ENCODE results near the gene VTI1A.

DNA sequence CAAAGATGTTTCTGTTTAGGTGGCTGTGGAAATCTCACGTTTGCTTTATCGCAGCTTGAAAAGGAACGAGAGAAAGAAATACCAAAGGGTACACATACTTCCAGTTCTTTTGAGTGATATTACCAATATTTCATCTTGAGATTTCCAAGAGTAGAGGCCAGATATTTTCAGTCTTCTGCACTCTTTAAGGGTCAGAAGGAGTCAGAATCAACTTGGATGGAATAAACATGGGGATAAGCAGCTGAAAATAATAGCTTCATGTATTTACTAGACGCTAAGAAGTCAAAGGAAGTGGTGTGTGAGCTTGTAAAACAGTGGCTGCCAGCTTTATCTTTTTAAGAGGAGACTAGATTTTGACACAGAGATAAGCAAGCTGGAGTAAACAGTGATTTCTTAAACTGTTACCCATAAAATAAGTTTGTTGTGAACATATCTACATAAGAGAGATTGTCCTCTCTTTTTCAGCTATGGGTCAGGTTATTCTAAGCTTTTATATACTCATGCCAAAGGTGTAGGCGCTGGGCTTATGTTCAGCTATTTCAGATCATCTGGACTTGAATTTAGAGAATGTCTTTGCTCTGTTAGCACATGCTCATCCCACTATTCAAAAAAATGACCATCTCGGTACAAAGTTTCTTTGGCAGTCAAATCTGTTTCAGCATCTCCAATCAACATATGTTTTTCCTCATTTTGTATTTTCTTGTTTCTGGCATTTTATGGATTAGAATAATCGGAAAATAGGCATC, 332.2 kb downstream of the VTI1A start:
- no peak for TF ChIP-seq EZH2 (IDR thresholded peaks at IDR 0.05; ENCODE audit: insufficient read depth, low read length)
- TF ChIP-seq, protein P1, sequence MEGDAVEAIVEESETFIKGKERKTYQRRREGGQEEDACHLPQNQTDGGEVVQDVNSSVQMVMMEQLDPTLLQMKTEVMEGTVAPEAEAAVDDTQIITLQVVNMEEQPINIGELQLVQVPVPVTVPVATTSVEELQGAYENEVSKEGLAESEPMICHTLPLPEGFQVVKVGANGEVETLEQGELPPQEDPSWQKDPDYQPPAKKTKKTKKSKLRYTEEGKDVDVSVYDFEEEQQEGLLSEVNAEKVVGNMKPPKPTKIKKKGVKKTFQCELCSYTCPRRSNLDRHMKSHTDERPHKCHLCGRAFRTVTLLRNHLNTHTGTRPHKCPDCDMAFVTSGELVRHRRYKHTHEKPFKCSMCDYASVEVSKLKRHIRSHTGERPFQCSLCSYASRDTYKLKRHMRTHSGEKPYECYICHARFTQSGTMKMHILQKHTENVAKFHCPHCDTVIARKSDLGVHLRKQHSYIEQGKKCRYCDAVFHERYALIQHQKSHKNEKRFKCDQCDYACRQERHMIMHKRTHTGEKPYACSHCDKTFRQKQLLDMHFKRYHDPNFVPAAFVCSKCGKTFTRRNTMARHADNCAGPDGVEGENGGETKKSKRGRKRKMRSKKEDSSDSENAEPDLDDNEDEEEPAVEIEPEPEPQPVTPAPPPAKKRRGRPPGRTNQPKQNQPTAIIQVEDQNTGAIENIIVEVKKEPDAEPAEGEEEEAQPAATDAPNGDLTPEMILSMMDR (IDR thresholded peaks at IDR 0.05; ENCODE audit: insufficient read depth, low read depth, low read length) = no peak

Measured in astrocyte (in vitro differentiated cells and primary cell).